SK-N-SH (cell line): ENCODE data around the gene PAOX. TPM values are rescaled to one million over a fixed set of nuclear protein-coding genes. Genes with fewer than 3 reads are reported as not detected.

ENCODE experiments used
- CTCF ChIA-PET: fragments of 300-600, 350-600 bp; formaldehyde crosslinking; extraction: SDS; loops from one replicate; lab custom pipeline; 2021; lab: Yijun Ruan, JAX
- POLR2A ChIA-PET: fragments of 350-600 bp; sonication (Branson Sonifier 250); formaldehyde crosslinking; extraction: SDS; loops from one replicate; lab custom pipeline; 2020; ENCODE audit warnings: antibody characterized with exemption, inconsistent platforms; lab: Yijun Ruan, JAX
- DNase-seq: peaks from one replicate; pipeline ENCODE4 v3.0.0; 2012
- H2AFZ ChIP-seq: fragments of 200-600 bp; sonication (generic); 2 replicates; pipeline ENCODE4 v1.8.1; 2016; ENCODE audit warnings: antibody characterized with exemption, mild to moderate bottlenecking, low read depth
- H3F3A ChIP-seq: fragments of 200-600 bp; sonication (generic); replicated peaks from 2 replicates; pipeline ENCODE3; 2016; ENCODE audit warnings: antibody characterized with exemption, mild to moderate bottlenecking; ENCODE audit not compliant: insufficient read depth
- H3K27ac ChIP-seq, 2 experiments: fragments of 200-500 bp in 1 of 2; fragments of 200-600 bp in 1 of 2; sonication (Bioruptor generic) in 1 of 2; sonication (generic), shearing (Covaris generic) in 1 of 2; 2 replicates each; pipeline versions ENCODE4 v1.5.1 to v1.6.1; 2014 to 2016; ENCODE audit warnings: low read depth in 2 of 2, inconsistent platforms in 1 of 2, low read length in 1 of 2, mild to moderate bottlenecking in 1 of 2, mixed read lengths in 1 of 2
- H3K27me3 ChIP-seq: fragments of 200-600 bp; sonication (generic), shearing (Covaris generic); 2 replicates; pipeline ENCODE4 v1.6.1; 2016; ENCODE audit warnings: mixed run types; ENCODE audit not compliant: insufficient read depth
- H3K36me3 ChIP-seq, 2 experiments: fragments of 200-500 bp in 1 of 2; fragments of 200-600 bp in 1 of 2; sonication (Bioruptor generic) in 1 of 2; sonication (generic) in 1 of 2; replicated peaks in 1 of 2; 2 replicates each; pipeline versions ENCODE3 to v1.5.1; 2014 to 2016; ENCODE audit warnings: low read length in 1 of 2, mild to moderate bottlenecking in 1 of 2; ENCODE audit not compliant: insufficient read depth in 2 of 2, control insufficient read depth in 1 of 2
- H3K4me1 ChIP-seq, 2 experiments: fragments of 200-500 bp in 1 of 2; fragments of 200-600 bp in 1 of 2; sonication (Bioruptor generic) in 1 of 2; sonication (generic), shearing (Covaris generic) in 1 of 2; 2 replicates each; pipeline versions ENCODE4 v1.5.1 to v1.6.1; 2014 to 2016; ENCODE audit warnings: low read depth in 1 of 2, low read length in 1 of 2, mixed run types in 1 of 2; ENCODE audit not compliant: insufficient read depth in 2 of 2, control insufficient read depth in 1 of 2
- H3K4me2 ChIP-seq: fragments of 200-600 bp; sonication (generic), shearing (Covaris generic); 2 replicates; pipeline ENCODE4 v1.6.1; 2017; ENCODE audit warnings: mixed run types
- H3K4me3 ChIP-seq, 2 experiments: fragments of 200-500 bp in 1 of 2; fragments of 200-600 bp in 1 of 2; sonication (Bioruptor generic) in 1 of 2; sonication (generic), shearing (Covaris generic) in 1 of 2; 2 replicates each; pipeline versions ENCODE4 v1.5.1 to v1.8.1; 2014 to 2016; ENCODE audit warnings: low read depth in 2 of 2, inconsistent platforms in 1 of 2, low read length in 1 of 2, mild to moderate bottlenecking in 1 of 2, mixed read lengths in 1 of 2, moderate library complexity in 1 of 2
- H3K79me2 ChIP-seq: fragments of 200-600 bp; sonication (generic); 2 replicates; pipeline ENCODE4 v1.8.1; 2017; ENCODE audit warnings: mild to moderate bottlenecking; ENCODE audit not compliant: insufficient read depth
- H3K9ac ChIP-seq: fragments of 200-600 bp; sonication (generic); 2 replicates; pipeline ENCODE4 v1.6.1; 2017; ENCODE audit warnings: mixed run types
- H3K9me2 ChIP-seq: fragments of 200-600 bp; sonication (generic); 2 replicates; pipeline ENCODE4 v1.6.1; 2017; ENCODE audit warnings: mixed run types
- H3K9me3 ChIP-seq: fragments of 200-600 bp; sonication (generic); 2 replicates; pipeline ENCODE4 v1.6.1; 2017; ENCODE audit warnings: mixed run types, mild to moderate bottlenecking, moderate library complexity
- H4K20me1 ChIP-seq: fragments of 200-600 bp; sonication (generic); 2 replicates; pipeline ENCODE4 v1.6.1; 2017; ENCODE audit warnings: mild to moderate bottlenecking, mixed run types; ENCODE audit not compliant: insufficient read depth
- EZH2phosphoT487 ChIP-seq: fragments of 200-600 bp; sonication (generic); IDR thresholded peaks from 2 replicates; pipeline ENCODE4 v1.6.1; 2017; ENCODE audit warnings: low read depth, mixed run types, mild to moderate bottlenecking, antibody characterized with exemption, moderate library complexity, borderline replicate concordance
- GABPA ChIP-seq: IDR thresholded peaks from 2 replicates; pipeline ENCODE4 v1.4.0; 2012; ENCODE audit warnings: low read depth, mild to moderate bottlenecking
- GATA2 ChIP-seq: sonication (generic); formaldehyde crosslinking; IDR thresholded peaks from 2 replicates; pipeline ENCODE4 v1.5.0; 2020; ENCODE audit warnings: mild to moderate bottlenecking, missing genetic modification reagents
- IRF3 ChIP-seq: fragments of 150-350 bp; IDR thresholded peaks from 2 replicates; pipeline ENCODE4 v1.6.1; 2016; ENCODE audit warnings: mild to moderate bottlenecking, low read depth, low read length
- MXI1 ChIP-seq: IDR thresholded peaks from 2 replicates; pipeline ENCODE4 v1.6.1; 2012; ENCODE audit warnings: mild to moderate bottlenecking, low read depth, low read length, improper control_type of control experiment
- NFIC ChIP-seq: IDR thresholded peaks from 2 replicates; pipeline ENCODE4 v1.4.0; 2012; ENCODE audit warnings: borderline replicate concordance
- YY1 ChIP-seq: IDR thresholded peaks from 2 replicates; pipeline ENCODE4 v1.4.0; 2012; ENCODE audit warnings: low read depth, mild to moderate bottlenecking
- WGBS: methylation state at CpG from one replicate; pipeline ENCODE4 v1.1.6; 2017; ENCODE audit warnings: low lambda C conversion rate; 5-methylcytosine and 5-hydroxymethylcytosine counted together
- polyA plus RNA-seq, 3 experiments: library from polyadenylated mRNA; depleted of rRNA; stranded (reverse); fragments of >200 nt; gene quantifications; 2 replicates each; pipeline ENCODE4 v1.2.3, GENCODE V29; 2012

PAOX gene
- polyA plus RNA-seq, 1 of the 3 experiments (the other 2 are of a cell fraction), result 6.2 TPM

- H3K4me1 ChIP-seq, result peaks cover 0 to 36% of the 10 kb centered on the region in 2 experiments; a peak in 1 of 4 replicates
- H3K4me2 ChIP-seq, result no peak overlapping the region
- no peaks in the 10 kb centered on the region for H3K79me2 ChIP-seq
- ChIA-PET POLR2A (interaction anchor here (1.0 to 1.6 kb wide), 2 partner anchors 14 to 35 kb away, joined by 3 to 5 read pairs; partner anchors contain the start of genes ECHS1 and MTG1), CTCF (interaction anchor here (1.0 to 9.1 kb wide), 2 partner anchors 10 to 31 kb away, joined by 3 to 73 read pairs; no protein-coding TSS in a partner anchor)
- no peaks in the 10 kb centered on the region for H4K20me1 ChIP-seq
- peak overlapping the region in 1 of 2 experiments; percentile 2; a peak in 1 of 4 replicates for H3K27ac ChIP-seq
- H3F3A ChIP-seq, result no peaks in the 10 kb centered on the region
- no peaks in the 10 kb centered on the region for H3K9me2 ChIP-seq
- DNase-seq, result peak; percentile 59
- H3K36me3 ChIP-seq, result peaks cover 6 to 19% of the 10 kb centered on the region in 2 experiments
- TF ChIP-seq NFIC (peak; percentile 39; the same call in 1 of the 2 replicates), GABPA (no peak), MXI1 (0 out of 2 replicates have a peak, but pooled peaks have one; percentile 12)
- no peaks in the 10 kb centered on the region for H3K27me3 ChIP-seq
- H3K9me3 ChIP-seq, result no peaks in the 10 kb centered on the region
- no peak overlapping the region for H3K9ac ChIP-seq
- H2AFZ ChIP-seq, result no peak overlapping the region
- H3K4me3 ChIP-seq, result no peak overlapping the region
- WGBS, result 38% methylated on average over 5 of the region's 6 CpGs
Observed at GRCh38 chr10:133359554-133359971, 19.5 kb upstream of the PAOX start.

- CTCF ChIA-PET, result interaction anchor here (1.4 to 9.1 kb wide), 2 partner anchors 18 to 32 kb away, joined by 7 to 73 read pairs; partner anchors contain the start of gene PAOX
- 80% methylated on average over 17 of the region's 17 CpGs for WGBS
- H3K4me2 ChIP-seq, result no peak overlapping the region
Observed at GRCh38 chr10:133359972-133360610, 19.0 kb upstream of the PAOX start.

More at GRCh38 chr10:133359972-133360610, 19.0 kb upstream of the PAOX start:
- Histone ChIP-seq H3K79me2 (no peaks in the 10 kb centered on the region), H3F3A (no peaks in the 10 kb centered on the region), H3K9me2 (no peaks in the 10 kb centered on the region), H3K4me3 (no peak overlapping the region), H3K27ac (peak overlapping the region in 1 of 2 experiments; percentile 2; a peak in 1 of 4 replicates), H3K9ac (no peak overlapping the region), H3K36me3 (peaks cover 6 to 23% of the 10 kb centered on the region in 2 experiments), H4K20me1 (no peaks in the 10 kb centered on the region), H3K9me3 (no peaks in the 10 kb centered on the region), H2AFZ (no peak overlapping the region), H3K4me1 (peaks cover 0 to 36% of the 10 kb centered on the region in 2 experiments; a peak in 1 of 4 replicates), H3K27me3 (no peaks in the 10 kb centered on the region)
- POLR2A ChIA-PET, result interaction anchor here (1.0 to 1.6 kb wide), 2 partner anchors 13 to 34 kb away, joined by 3 to 5 read pairs; partner anchors contain the start of genes ECHS1 and MTG1
- no peak for TF ChIP-seq EZH2phosphoT487
- no peak for TF ChIP-seq YY1
- no peak for TF ChIP-seq IRF3
- TF ChIP-seq MXI1, result 0 out of 2 replicates have a peak, but pooled peaks have one; percentile 11
- no peak for TF ChIP-seq GABPA
- peak; percentile 60 for TF ChIP-seq GATA2 (CRISPR knock-in tag)
- no peak for DNase-seq
